GM18526 (cell line): ENCODE measurements around the gene KCNG4.

Source experiments
- POLR2A ChIP-seq: IDR thresholded peaks from 3 replicates; pipeline ENCODE4 v1.6.1; 2011; ENCODE audit not compliant: insufficient read length; ENCODE audit errors: extremely low read depth

KCNG4 gene

DNA sequence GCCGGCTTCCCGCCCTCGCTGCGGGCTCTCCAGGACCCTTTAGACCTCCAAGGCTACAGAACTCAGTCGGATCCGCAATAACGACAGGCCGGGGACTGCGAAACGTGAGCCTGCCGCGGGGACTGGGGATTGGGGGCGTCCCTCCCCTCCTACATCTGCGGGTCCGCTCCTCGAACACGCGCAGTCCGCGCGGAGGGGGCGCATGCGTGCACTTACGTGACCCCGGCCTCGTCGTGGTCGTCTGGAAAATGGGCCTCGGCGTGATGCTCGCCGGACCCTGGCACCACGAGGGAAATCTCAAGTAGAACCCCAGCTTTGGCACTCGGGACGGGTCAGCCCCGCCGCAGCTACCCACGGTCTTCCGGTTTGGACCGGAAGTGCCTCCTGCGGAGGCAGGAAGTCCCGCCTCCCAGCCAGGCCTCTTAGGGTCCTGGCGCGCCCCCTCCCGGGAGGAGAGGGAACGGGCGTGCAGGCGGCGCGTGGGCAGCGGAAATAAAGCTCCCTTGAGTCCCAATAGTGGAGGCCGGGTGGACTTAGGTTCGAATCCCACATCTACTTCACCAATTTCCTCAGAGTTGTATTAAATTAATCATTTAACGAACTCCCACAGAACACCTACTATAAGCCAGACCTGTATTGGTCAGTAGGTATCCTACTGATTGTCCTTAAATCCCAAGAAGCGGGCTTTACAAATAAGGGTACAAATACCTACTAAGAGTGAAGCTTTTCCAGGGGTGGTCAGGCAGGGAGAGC, 53.0 kb downstream of the KCNG4 start, which contains the start of gene TAF1C:
Gene TAF1C, minus strand, starts transcription at position 373 of the 753 bp plus-strand sequence. CDS start 2,069 bp downstream, outside the sequence.
- peak; percentile 91 for TF ChIP-seq POLR2A

DNA sequence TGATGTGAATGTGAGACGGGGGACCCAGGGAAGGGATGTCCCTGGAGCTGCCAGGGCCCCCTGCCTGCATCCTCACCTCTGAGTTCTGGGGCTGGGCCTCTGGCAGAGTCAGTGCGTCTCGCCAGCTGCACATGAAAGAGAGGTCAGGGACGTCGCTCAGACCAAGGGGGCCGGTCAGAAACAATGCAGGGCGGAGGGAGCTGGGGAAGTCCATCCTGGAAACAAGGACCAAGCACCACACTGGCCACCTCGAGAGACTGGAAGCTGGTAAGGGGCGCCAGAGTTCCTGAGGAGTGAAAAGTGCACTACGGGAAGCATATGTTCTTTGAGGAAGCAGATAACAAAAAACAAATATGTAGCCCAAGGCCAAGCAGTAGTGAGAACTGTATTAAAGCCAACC, 55.0 kb downstream of the KCNG4 start:
- no peak for TF ChIP-seq POLR2A

DNA sequence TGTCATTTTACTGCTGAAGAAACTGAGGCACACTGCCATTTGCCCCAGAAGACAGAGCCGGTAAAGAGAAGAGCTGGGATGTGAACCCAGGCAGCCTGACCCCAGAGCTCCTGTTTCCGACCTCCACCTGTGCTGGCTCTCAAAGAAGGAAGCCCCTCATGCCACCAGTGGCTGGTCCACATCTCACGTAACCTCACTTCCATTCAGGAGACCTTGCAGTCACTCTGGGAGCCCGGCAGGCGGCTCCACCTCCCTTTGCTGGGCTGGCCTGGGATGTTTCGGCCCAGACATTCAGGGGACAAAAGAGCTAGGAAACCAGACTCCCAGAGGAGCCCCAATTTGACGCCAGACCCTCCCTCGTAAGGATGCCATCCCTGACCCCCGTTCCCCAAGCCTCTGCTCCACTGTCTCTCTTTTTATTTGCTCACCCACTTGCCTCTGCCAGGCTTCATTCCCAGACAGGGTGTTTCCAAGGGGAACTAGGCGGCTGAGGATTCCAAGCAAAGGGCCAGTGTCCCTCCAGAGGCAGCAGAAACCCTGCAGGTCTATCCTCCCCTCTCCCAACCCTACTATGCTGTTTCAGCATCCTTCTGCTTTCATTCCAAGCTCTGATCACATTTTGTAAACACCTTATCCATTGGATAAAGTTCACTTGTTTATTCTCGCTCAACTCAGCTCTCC, 55.8 kb downstream of the KCNG4 start:
- no peak for TF ChIP-seq POLR2A

DNA sequence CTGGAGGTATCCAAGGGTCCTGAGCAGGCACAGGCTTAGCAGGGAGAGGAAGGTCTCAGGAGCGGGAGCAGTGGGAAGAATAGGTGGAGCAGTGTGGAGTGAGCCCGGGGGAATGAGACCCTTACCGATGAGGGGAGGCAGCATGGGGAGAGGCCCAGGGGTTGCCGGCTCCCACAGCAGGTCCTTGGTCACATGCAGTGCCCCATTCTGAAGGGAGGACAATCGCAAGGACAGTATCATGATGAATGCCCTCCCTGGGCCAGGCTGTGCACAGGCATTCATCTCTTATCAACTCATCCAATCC, 56.3 kb downstream of the KCNG4 start:
- no peak for TF ChIP-seq POLR2A

DNA sequence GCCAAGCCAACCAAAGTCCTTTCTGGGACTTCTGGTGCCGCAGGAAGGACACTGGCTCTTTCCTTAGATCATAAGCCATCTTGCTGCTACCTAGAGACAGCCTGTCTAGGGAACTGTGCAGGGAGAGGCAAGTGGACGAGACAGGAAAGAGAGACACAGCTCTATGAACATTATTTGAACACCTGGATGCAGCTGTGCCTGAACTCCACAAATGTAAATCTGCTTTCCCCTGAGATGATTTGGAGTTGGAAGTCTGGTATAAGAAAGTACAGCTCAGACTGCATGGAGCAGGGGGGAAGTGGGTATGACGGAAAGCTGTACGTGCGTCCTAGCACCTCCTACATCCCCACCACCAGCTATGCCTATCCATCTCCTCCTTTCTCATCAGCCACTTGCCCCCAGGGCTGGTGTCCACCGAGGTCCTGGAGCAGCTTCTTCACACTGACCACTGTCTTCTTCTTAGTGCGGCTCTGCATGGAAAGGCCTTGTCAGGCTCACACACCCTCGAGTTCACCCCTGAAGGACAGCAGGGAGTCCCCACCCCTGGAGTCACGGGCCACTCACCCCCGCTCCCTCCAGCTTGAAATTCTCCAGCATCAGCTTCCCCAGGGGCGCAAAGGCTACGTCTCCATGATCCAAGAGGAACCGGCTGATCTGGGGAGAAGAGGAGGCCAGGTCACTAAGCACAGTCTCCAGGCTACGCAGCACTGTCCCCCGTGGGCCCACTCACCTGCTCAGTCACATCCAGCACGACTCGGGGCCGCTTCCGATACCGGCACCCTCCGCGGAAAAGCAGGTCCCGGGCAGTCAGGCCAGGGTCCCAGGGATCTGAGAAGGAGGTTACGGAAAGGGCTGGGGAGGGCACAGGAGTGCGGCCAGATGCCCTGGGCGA, 56.9 kb downstream of the KCNG4 start:
- TF ChIP-seq POLR2A, result no peak

DNA sequence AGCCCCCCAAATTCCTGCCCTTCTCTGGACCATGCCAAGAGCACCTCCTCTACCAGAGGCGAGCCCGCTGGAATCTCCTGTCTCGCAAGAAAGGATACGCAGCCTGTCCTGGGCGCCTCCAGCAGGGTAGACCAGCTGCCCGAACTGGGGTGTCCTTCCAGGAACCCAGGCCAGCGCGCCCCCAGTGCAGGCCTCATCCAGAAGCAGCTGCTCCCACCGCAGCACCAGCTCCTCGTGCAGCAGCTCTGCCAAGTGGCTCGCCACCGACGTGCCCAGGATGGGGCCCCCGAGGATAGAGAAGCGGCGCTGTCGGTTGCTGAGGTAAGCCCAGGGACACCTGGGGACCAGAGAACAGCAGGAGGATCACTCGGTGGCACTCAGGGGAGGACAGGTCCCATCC, 57.7 kb downstream of the KCNG4 start:
- TF ChIP-seq POLR2A, result no peak

DNA sequence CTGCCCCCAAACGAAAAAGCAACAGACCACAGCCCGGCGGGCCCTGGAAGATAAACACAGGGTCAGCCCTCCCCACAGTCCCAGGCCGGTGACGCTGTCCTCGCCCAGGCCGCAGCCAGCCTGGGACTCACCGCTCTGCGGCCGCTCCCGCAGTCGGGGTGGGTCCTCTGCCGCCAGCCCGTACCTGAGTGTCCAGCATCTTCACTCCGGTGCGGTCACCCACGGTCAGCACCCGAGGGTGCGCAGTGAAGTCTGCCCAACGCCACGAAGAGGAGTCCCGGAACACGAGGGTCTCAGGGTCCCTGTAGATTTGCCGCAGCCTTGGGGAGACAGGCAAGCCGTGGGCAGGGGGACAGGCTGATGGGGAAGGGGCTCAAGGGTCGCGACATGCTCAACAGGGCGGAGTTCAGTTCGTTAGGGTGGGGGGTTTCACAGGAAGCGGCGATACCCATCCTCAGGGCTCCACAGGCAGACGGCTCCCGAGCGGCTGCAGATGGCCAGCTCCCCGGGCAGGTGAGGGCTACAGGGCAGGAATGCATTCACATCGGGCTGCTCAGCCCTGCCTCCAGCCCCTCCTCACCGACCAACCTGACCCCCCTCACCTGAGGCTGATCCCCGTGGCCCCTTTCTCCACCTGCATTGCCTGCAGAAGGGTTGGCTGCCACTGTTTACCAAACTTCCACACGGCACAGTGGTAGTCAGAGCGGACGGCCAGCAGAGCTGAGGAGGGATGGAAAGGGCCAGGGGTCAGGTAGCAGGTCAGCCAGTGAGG, 58.5 kb downstream of the KCNG4 start:
- no peak for TF ChIP-seq POLR2A

DNA sequence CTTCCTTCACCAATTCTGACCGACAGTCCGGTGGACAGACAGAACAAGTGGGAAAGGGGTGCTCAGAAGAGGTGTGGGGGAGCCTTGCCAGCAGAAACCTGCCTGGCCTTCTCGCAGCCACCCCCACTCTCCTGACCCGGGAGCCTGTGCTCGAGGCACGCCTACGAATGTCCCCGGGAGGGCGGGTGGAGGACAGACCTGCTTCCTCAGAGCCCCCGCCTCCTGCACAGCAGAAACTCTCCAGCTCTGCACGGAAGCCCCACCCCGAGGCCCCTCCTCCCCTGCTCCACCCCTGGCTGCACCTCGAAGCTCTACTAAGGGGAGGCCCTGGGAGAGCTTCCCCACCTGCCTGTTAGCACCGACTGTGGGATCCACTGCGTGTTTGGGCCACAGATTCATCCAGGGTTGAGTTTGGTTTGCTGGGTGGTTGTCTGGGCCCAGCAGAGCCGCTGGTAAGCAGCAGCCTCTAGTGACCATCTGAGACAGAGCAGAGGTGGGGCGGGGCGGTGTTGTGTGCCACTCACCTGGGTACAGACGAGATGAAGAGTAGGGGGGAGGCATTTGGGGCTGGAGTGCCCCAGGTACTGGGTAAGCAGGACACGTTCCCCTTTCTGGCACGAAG, 59.2 kb downstream of the KCNG4 start:
- TF ChIP-seq POLR2A, result no peak

DNA sequence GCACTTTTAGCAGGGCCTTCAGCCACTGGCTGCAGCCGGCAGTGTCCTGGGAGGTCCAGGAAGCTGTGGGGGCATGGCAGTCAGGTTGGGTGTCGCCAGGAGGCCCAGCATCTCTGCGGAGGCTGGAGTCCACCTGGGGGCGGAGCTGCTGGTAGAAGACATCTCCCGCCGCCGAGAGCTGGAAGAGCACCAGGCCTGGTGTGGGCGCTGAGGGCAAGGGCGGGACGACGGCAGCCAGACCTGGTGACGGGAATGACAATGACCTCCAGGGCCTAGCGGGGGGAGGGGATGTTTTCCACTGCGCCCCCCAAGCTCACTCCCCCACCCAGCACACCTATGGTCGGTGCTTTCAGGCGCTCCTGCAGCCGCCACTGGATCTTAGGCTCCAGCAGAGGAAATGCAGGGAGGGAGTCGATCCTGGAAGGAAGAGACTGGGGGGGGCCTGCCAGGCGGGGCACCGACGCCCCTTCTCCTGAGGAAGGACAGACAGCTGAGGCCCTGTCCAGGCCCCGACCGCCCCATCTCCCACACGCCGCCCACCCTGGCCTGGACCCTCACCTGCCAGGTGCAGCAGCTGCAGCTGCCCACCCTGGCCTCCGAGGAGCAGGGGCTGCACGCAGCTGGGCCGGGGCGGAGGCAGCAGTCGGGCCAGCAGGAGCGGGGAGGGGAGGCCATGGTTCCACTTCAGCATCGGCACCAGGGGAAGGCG, 60.0 kb downstream of the KCNG4 start:
- no peak for TF ChIP-seq POLR2A

DNA sequence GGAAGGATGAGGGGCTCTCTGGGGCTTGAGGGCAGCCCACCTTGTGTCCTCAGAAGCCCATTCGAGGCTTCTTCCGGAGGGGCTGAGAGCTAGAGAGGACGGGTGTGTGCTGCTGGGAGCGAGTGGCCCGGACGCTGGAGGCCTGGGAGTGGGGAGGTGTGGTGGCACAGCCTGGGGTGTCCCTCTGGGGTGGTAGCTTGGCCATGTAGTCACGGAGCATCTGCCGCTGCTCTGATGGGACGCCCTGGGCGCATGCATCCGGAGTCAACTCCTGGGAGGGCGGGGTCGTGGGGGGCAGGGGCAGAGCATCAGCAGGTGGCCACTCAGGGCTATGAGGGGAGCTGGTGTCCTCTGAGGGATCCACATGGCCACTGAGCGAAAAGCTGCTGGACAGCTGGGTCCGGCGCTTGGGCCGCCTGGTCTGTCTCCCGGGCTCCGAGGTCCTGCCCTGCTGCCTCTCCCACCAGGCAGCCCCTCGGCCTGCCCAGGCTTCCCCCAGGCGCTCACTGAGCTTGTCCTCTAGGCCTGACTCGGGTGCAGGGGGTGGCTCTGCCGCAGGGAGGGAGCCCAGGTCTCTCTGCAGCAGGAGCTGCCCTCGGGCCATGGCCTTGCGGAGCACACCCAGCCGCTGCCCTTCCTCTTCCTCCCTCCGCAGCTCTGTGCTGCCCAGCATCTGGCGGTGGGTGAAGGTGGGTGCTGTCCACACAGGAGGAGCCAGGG, 60.8 kb downstream of the KCNG4 start:
- TF ChIP-seq POLR2A, result no peak

DNA sequence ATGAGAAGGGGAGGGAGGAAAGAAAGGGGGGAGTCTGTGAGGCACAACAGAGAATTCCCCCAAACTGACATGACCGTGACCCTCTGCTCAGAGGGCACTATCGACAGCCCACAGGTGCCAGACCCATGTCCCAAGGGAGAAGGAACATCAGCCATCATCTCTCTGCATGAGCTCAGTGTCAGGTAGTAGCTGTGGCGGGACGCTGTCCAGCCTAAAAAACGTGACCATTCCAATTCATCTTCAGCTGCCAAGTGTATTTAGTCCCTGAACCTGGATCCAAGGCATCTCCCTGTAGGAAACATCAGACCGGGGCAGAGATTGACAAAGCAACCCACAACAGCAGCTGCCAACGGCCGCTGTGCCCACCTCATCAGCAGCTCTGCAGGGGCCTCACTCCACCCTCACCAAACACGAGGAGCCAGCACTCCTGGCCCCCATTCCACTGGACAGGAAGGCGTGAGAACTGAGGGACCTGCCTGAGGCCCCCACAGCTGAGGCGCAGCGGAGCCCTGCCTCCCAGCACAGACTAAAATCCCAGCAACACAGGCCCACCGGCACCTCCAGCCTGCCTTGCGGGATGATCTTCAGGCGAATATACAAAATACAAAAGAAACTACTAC, 61.6 kb downstream of the KCNG4 start:
- no peak for TF ChIP-seq POLR2A

DNA sequence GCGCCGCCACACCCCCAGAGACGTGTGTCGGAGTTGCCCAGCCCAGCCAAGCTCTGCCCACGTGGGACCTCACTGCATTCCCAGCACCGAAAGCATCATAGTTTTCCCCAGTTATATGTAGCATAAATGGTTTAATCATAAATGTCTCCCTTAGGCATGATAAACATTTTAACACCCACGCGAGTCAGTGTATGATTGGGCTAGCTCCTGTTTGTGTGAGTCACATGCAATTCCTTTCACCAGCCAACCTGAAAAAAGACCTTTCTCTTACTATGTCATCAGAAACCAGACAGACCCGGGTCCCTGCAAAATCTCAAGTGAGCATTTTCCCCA, 62.1 kb downstream of the KCNG4 start:
- TF ChIP-seq POLR2A, result no peak
